HG03108 (cell line): Measurements from ENCODE around the gene PTPN13.

Experiments
- ATAC-seq: cut with Tn5 transposase; IDR thresholded peaks from one replicate; pipeline ENCODE4 v1.9.1; 2021; ENCODE audit warnings: moderate library complexity; ENCODE audit not compliant: unreplicated experiment

The PTPN13 gene, protein sequence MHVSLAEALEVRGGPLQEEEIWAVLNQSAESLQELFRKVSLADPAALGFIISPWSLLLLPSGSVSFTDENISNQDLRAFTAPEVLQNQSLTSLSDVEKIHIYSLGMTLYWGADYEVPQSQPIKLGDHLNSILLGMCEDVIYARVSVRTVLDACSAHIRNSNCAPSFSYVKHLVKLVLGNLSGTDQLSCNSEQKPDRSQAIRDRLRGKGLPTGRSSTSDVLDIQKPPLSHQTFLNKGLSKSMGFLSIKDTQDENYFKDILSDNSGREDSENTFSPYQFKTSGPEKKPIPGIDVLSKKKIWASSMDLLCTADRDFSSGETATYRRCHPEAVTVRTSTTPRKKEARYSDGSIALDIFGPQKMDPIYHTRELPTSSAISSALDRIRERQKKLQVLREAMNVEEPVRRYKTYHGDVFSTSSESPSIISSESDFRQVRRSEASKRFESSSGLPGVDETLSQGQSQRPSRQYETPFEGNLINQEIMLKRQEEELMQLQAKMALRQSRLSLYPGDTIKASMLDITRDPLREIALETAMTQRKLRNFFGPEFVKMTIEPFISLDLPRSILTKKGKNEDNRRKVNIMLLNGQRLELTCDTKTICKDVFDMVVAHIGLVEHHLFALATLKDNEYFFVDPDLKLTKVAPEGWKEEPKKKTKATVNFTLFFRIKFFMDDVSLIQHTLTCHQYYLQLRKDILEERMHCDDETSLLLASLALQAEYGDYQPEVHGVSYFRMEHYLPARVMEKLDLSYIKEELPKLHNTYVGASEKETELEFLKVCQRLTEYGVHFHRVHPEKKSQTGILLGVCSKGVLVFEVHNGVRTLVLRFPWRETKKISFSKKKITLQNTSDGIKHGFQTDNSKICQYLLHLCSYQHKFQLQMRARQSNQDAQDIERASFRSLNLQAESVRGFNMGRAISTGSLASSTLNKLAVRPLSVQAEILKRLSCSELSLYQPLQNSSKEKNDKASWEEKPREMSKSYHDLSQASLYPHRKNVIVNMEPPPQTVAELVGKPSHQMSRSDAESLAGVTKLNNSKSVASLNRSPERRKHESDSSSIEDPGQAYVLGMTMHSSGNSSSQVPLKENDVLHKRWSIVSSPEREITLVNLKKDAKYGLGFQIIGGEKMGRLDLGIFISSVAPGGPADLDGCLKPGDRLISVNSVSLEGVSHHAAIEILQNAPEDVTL (N-terminal part only)

DNA sequence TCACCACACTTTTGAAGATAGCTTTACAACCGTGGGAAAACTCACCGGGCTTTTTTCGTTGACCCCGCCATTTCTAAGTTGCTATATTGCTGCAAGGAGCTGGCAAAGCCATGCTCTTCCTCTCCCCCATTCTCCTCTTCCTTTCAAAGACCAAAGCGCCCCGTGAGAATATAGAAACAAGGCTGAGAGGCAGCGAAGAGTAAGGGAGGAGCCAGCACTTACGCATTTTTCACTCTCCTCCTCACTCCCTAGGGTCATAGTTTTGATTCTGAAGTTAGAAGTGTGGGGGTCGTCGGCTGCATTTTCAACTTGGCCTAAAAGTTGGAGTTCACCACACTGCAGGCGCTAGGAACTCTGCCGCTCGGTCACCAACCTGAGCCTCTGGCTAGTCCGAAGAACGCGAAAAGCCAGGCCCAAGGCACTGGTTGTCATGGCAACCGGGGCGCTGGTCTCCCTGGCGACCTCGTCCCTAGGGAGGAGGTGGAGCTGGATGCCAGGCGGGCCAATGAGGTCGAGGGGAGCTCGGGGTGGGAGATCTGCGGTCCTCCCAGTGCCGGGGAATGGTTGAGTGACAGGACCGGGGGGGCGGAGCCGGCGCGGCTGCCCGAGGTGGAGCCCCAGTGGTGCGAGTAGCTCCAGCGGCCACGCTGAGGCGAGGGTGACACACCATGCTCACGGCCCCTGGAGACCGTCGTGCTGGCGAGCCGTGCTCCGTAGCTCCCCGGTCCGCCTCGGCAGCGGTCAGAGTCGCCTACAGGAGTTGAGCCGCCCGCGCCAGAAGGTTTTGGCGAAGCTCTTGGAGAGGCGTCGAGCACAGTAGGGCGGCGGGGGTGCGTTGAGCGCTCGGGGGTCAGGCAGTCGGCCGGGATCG is at the start of gene PTPN13:
TSS of gene PTPN13 (plus strand) at position 628 of the 871 bp plus-strand sequence. CDS start 40,942 bp downstream, outside the sequence.
- peak; percentile 94 for ATAC-seq

DNA sequence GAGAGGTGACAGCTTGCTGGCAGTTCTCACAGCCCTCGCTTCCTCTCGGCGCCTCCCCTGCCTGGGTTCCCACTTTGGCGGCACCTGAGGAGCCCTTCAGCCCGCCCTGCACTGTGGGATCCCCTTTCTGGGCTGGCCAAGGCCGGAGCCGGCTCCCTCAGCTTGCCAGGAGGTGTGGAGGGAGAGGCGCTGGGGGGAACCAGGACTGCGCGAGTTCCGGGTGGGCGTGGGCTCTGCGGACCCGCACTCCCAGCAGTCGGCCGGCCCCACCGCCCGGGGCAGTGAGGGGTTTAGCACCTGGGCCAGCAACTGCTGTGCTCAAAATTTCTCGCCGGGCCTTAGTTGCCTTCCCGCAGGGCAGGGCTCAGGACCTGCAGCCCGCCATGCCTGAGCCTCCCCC is 47.0 kb upstream of the PTPN13 start:
- ATAC-seq = no peak

DNA sequence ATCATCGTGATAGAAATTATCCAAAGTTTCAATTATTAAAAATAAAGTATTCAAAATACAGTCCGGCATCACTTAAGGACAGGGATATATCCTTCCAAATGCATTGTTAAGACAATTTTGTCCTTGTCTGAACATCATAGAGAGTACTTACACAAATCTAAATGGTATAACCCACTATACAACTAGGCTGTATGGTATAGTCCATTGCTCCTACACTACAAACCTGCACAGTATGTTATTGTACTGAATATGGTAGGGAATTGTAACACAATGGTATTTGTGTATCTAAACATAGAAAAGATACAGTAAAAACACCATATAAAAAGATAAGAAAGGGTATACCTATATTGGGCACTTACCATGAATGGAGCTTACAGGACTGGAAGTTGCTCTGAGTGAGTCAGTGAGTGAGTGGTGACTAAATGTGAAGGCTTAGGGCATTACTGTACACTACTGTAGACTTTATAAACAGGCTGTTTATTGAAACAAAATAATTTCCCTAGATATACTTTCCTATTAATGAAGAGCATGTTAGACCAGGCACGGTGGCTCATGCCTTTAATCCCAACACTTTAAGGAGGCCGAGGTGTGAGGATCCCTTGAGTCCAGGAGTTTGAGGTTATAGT is 44.8 kb upstream of the PTPN13 start:
- no peak for ATAC-seq

DNA sequence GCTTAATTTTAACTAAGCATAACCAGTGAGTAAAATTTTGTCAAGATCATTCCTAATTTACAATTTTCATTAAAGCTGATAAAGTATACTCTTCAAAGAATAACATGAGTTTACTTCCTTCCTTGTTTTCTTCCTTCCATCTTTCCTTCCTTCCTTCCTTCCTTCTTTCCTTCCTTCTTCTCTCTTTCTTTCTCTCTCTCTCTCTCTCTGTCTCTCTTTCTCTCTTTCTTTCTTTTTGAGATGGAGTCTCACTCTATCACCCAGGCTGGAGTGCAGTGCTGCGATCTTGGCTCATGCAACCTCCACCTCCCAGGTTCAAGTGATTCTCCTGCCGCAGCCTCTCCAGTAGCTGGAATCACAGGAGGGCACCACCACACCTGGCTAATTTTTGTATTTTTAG is 42.7 kb upstream of the PTPN13 start:
- ATAC-seq = no peak

DNA sequence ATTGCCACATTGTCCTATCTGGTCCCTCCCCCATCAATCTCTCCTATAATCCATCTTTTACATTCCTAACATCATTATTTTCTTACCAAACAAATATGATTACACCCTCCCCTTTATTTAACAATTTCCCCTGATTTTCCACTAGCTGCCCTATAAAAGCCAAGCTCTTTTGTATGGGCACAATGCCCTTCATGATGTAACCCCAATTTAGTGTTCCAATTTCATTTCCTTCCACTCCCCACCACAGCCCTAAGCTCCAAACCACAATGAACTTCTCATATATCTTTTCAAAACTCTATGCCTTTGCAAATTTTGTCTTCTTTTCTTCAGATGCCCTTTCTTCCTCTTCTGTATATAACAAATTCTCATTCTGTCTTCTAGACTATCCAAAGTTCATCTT is 39.5 kb upstream of the PTPN13 start:
- ATAC-seq = no peak

DNA sequence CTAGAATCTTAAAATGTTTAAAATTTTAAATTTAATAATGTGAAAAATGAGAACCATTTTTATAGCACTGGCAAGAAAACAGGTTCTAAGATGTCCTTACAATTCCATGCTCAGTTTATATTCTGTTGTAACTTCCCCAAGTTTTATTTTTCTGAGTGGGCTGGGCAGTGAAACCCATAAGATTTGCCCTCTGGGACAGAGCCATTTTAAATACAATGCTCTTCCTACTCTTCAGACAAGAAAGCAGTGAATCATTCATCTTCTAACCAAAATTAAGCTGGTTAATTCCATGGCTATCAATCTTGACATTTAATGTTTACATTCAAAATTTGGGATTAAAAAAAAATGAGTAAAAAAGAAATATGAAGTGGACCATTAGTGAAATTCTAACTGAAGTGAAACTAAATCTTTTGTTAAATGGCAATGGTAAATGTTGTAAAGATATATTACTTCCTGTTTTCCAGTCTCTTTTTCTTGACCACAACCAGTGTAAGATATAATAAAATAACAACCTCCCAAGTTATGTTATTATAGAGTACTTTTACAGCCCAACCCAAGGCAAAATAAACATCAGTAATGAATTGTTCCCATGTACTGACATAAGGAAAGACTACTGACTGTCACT is 37.2 kb upstream of the PTPN13 start:
- no peak for ATAC-seq

DNA sequence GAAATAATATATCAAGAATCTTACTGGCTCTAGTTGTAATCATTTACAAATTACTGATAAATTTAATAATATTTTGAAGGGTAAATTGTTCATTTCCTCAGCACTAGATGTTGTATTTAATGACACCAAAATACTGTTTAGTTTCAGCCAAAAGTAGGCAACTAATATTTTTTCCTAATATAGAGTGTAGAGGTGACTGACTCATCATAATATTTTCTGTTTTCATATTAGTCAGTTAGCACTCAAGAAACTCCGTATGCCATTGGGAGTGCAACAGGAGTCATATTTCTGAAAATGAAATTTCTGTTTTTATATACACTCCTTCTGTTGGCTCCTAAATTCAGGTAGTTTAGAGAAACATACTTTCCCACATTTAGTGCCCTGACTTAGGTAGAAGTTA is 36.6 kb upstream of the PTPN13 start:
- peak; percentile 88 for ATAC-seq

DNA sequence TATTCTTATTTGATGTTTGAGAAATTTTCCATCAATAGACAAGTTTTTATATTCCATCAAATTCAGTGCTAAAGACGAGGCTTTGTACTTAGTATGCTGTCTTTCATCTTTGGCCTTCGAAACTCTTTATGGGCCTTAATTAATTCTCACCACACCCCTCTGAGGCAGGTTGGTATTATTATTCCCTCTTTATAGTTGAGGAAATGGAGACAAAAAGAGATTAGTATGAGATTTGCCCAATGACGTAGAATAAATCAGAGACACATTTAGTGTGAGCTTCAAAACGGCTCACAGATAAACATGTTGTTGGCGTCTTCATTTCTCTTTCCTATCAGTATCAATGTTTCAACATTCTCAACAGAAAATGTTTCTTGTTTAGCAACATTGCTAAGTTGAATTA is 35.9 kb upstream of the PTPN13 start:
- ATAC-seq = no peak

DNA sequence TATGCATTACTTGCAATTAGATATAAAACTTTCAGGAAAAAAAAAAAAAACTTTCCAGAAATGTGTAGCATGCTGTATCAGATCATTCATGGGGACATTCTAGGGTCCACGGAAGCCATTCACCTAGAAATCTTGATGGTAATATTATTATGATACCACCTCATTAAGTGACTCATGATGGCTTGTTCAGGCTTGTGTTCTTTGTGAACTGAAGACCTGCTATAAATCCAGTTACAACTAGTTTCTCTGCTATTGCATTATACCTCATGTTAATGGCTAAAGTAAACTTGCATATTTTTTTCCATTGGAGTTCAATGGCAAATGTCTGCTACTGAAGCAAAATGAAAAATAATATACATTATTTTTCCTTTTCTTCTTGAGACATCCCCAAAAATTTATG is 35.3 kb upstream of the PTPN13 start:
- ATAC-seq = no peak

DNA sequence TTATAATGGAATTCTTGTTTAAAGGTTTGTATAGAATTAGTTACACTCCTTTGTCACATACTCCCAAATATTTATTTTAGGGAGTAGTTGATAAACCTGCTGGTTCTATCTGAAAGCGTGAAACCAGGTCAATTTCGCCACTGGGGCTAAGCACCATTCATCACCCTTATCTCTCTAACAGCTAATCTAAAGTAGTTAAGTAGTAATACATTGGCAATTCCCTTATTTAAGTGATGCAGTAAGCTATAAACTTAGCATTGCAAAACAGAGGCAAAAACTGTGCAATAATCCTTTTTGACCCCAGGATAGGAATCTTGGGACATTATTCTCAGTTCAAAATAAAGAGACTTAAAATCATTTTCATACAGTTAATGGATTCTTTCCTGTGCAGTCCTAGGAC is 33.7 kb upstream of the PTPN13 start:
- no peak for ATAC-seq

DNA sequence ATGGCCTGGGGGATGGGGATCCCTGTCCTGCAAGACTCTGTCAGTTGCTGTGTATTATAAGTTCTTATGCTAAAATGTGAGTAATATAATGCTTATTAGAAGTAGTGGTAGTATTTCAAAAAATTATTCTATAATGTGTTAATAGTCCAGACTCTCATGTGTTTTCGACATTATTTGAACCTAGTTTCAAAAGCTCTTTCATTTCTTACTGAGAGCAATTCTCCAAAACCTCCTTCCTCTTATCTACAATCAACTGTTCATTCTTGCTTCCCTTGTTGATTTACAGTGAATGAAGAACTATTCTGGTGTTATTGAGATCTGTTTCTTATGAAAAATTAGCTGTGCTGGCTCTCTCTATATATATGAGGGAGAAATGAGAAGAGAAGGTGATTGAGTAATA is 32.9 kb upstream of the PTPN13 start:
- ATAC-seq = no peak

DNA sequence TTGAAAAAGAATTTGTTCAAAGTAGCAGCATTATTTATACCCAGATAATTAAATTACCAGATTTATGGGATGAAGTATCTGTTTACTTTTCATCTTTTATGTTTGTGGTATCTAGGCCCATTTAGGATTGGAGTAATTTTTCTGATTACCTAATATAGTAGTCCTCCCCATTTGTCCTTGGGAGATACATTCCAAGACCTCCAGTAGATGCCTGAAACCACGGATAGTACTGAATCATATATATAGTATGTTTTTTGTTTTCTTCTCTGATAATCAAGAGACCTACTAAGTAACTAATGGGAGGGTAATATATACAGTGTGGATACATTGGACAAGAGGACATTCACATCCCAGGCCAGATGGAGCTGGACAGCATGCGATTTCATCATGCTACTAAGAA is 30.7 kb upstream of the PTPN13 start:
- ATAC-seq = no peak

DNA sequence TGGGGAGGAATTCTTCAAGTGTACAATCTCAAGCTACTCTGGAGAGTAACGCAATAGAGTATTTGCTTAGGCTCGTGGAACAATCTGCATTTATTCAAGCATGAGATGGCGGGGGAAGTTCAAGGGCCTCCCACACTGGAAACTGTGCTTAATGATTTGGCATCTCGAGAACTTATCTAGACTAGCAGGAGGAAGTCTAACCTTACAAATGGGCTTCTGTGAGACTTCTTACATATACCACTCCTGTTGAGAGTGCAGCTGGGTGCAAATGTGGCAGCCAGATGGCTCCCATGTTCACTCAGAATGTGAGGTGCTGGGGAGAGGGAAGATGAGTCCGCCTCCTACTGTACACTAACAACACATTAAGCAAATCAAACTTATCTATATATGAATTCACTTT is 29.3 kb upstream of the PTPN13 start:
- no peak for ATAC-seq

DNA sequence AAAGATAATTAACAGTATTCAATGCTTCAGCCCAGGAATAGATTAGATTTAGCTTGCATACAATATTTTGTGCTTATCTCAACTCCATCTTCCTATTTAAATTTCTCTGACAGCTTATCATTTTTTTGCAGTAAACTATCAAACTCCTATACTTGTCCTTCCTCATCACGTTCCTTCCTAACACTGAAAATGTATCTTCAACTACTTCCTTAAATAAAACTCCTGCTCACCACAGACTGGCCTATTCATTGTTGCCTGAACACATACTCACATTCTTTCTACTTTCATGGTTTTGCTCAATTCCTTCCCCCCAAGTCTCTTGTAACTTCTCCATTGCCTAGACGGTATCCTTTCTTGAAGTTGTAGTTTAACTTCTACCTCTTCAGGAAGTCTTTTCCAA is 28.5 kb upstream of the PTPN13 start:
- no peak for ATAC-seq

DNA sequence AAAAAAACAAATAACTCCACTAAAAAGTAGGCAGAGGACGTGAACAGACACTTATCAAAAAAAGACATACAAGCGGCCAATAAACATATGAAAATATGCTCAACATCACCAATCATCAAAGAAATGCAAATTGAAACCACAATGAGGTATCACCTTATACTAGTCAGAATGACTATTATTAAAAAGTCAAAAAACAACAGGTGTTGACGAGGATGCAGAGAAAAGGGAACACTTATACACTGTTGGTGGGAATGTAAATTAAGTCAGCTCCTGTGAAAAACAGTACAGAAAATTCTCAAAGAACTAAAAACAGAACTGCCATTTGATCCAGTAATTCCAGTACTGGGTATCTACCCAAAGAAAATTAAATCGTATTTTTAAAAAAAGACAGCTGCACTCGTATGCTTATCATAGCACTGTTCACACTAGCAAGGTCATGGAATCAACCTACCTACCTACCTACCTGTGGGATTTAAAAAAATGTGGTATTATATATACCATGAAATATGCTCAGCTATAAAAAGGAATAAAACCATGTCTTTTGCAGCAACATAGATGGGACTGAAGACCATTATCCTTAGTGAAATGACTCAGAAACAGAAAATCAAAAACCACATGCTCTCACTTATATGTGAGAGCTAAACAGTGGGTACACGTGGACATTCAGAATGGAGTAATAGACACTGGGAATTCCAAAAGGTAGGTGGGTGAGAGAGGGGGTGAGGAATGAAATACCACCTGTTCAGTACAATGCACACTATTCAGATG is 24.8 kb upstream of the PTPN13 start:
- ATAC-seq = no peak

DNA sequence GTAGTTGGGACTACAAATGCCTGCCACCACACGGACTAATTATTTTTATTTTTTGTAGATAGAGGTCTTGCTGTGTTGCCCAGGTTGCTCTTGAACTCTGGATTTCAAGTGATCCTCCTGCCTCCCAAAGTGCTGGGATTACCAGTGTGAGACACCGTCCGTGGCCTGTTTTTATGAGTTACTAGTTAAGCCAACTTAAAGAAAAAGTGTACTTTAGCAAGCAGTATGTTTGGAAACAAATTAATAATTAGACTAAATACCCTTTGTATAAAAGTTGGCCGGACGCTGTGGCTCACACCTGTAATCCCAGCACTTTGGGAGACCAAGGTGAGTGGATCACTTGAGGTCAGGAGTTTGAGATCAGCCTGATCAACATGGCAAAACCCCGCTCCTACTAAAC is 14.2 kb upstream of the PTPN13 start:
- ATAC-seq = no peak

DNA sequence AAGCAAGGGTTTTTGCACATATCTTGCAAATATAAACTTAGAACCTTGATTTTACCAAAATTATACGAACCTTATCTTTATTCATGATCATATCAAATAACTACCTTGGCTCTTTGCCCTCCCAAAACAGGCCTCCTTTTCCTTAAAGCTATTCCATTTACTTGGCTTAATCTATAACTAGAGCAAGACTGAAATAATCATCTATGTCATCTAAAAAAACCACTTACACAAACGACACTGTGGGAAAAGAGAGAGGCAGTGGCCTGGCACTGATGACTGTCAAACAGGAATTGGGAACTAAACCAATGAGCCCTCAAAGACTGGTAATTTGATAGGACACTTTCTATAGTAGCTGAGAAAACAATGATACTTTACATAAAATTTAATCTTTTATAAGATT is 11.7 kb upstream of the PTPN13 start:
- ATAC-seq = no peak

DNA sequence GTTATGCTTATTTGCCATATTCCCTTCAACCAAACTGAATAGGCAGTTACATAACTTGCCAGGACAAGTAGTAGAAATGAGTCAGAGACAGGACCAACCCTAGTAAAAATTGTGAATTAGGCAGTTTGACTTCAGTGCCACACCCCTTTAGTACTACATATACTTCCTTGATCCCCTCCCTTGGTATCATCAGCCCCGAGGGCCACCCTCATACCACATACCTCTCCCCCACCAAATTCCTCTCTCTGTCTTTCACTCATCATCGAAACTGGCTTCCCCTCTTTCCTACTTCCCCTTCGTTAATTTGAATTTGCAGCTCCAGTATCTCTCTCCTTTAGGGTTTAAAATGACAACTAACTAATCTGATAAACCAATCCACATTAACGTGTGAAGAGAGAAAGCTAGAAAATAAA is 7.9 kb upstream of the PTPN13 start:
- no peak for ATAC-seq
